AG08395 (cell line): Measurements from ENCODE around the gene NQO2.
A peak's percentile ranks its signal among the peaks of the same experiment; 100 is the strongest.
"Not testable (repeated sequence)": the region's sequence is repeated elsewhere in the genome, so short reads cannot be mapped to it uniquely, and the experiment has no call there.

Source experiments
- DNase-seq: peaks from one replicate; pipeline ENCODE4 v3.0.0; 2012; ENCODE audit warnings: mixed read lengths, low spot score

The NQO2 gene

DNA sequence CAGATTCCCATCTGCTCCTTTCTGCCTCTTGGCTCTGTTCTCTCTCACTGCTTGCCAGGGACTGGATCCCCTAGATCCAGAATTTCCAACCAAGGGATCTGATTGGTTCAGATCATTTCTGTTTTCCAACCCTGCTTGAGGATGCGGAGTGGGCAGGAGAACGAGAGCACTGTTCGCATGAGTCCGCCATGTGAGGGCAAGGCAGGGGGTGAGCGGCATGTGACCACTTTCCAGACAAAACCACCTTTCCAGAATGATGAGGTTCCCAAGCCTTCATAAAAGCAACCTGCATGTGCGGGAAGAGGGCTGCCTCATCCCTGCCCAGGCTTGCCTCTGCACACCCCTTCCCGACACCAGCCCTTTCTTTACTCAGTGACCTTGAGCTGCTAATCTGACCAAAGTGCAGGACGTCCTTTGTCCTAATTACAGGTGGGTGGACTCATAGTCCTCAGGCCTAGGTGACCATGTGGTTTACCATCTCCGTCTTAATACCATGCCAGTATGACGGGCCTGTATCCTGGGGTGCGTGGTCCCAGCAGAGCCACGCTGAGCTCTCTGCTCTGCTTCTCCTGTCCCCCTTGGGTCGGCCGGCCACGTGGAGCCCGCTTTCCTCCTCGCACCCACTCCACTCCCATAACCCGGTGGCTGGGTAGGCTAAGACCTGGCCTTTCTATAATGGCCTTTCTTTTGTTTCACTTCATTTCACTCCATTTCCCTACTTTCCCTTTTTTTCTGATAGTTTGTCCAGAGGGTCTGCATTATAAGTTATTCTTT lies 14.4 kb downstream of the NQO2 start:
- DNase-seq: no peak

- no peak for DNase-seq
These were observed 15.0 kb downstream of the NQO2 start for GRCh38 chr6:3014675-3015066.

DNA sequence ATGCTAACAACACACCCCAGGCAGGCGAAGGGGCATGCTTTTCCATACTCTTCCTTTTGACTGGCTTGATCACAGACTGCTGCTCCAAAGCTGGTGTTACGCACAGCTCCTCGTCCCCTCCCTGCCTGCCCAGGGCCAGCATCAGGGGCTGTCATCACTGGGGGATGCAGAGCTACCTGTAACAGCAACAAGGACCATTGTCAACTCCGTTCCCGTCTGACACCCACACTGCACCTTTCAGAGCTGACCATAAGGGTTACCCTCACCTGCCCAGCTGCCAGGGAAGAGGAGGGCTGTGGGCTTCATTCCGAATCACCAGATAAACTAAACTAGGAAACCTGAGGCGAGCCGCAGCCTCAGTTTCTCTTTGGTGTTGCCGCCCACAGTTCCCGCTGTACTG lies 15.4 kb downstream of the NQO2 start:
- DNase-seq: no peak

GRCh38 chr6:3016473-3017280 lies 17.0 kb downstream of the NQO2 start:
- DNase-seq: no peak

- no peak for DNase-seq
These were observed 17.6 kb downstream of the NQO2 start for GRCh38 chr6:3017304-3017703.

DNA sequence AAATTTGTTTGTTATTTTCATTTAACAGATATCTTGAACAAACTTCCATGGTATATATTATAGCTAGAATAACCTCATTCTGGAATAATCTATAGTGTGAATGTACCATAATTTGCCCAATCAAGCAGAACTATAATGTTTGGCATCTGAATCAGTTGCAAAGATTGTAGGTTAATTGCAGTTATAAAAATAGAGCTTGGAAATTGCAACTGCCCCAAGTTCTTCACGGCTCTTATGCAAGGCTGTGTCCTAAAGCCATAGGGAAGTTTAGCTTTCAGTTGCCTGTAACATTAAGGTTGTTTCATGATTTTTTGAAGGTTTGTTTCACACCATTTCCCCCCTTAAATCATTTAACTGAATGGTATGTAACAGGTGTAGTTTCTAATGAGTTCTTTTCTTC lies 19.4 kb downstream of the NQO2 start:
- DNase-seq: no peak

DNA sequence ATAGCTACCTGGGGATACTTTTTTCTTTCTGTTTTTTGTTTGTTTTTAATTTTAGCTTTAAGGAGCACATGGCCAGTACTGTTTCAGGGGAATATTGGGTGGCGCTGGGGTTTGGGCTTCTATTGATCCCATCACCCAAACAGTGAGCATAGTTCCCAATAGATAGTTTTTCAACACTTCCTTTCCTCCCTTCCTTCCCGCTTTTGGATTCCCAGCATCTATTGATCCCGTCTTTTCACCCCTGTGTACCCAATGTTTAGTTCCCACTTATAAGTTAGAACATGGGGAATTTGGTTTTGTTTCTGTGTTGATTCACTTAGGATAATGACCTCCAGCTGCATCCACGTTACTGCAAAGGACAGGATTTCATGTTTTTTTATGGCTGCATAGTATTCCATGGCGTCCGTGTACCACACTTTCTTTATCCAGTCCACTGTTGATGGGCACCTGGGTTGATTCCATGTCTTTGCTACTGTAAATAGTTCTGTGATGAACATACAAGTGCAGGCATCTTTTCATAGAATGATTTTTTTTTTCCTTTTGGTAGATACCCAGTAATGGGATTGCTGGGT lies 20.1 kb downstream of the NQO2 start:
- no peak for DNase-seq

- not testable (repeated sequence) for DNase-seq
These were observed 21.4 kb downstream of the NQO2 start for GRCh38 chr6:3020976-3021598.

- no peak for DNase-seq
These were observed 23.3 kb downstream of the NQO2 start for GRCh38 chr6:3022765-3023662.

GRCh38 chr6:3023663-3024483 lies 24.2 kb downstream of the NQO2 start:
- peak; percentile 98 for DNase-seq

DNA sequence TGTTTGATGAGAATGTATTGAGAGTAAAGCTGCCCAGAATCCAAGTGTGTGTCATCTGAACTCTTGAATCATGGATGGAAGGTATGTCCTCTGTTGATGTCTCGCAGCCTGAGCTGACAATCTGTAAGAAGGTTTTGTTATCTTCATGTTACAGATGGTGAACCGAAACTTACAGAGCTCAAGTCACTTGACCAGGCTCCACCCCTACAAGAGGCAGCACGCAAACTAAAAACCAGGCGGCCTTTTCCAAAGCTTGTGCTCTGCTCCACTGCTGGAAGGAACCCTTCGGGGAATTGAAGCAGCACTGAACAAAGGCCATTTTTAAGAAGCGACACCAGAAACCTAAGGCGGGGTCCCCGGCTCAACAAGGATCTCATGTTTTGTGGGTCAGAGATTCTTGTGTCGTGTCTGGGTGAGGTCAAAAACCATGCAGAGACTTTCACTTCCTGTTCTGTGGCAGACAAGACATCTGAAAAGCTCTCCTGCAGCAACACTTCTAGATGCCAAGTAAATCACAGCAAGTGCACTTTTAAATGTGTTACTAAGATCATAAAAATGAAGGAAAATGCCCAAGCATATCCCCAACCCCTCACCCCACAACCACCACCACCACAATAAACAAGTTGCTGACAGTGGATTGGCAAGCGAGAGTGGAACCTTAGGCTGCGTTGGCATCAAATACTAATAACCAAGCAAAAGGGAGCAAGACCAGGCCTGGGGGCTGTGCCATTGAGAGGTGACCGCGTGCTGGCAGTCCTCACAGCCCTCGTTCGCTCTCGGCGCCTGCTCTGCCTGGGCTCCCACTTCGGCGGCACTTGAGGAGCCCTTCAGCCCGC lies 27.3 kb downstream of the NQO2 start:
- no peak for DNase-seq

DNA sequence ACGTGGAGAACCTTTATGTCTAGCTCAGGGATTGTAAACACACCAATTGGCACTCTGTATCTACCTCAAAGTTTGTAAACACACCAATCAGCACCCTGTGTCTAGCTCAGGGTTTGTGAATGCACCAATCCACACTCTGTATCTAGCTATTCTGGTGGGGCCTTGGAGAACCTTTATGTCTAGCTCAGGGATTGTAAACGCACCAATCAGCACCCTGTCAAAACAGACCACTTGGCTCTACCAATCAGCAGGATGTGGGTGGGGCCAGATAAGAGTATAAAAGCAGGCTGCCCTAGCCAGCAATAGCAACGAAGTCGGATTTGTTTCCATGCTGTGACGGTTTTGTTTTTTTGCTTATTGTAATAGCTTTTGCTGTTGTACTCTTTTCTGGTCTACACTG lies 28.5 kb downstream of the NQO2 start:
- not testable (repeated sequence) for DNase-seq

DNA sequence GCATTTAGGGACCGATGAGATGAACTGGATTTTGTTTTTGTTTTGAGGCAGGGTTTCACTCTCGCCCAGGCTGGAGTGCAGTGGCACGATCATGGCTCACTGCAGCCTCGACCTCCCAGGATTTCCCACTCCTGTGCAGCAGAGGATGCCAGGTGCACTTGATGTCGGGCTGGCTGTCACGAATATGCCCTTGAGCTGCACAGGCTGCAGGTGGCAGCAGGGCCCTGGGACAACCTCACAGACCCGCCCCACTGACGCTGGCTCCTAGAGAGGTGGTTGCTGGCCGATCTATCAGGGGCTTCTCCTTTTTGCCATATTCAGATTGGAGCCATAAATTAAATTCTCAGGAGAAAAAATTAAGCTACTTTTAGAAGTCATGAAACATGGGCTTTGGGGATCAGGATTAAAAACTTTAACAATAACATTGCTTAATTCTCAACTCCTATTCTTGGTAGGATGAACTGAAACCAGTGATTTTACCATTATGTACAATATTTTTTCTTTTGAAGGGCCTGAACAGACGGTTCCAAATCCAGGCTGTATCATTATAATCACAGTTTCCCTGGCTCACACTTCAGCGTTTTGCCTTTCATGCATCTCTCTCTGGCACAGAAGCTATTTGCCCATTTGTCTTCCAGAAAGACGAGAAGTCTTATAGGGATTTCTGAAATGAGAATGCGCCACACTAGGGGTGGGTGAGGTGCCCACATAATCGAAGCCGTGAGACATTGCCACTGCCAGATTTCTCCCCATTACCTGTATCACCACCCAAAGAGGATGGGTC lies 32.4 kb downstream of the NQO2 start:
- no peak for DNase-seq

DNA sequence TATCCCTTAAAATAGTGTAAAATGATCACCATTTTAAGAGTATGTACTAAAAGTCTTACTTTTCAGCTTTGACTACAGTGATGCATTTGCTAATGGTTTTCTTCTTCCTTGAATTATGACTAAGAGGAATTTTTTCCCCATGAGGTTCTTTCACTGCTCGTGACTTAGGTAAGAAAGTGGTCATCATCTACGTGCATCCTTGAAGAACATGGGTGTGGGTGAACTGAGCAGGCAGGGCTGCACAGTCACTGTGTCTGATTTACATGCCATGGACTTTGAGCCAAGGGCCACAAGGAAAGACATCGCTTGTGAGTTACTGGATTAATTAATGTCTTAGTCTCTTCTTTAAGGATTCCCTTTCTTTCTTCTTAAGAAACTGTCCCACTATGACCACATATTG lies 33.3 kb downstream of the NQO2 start:
- DNase-seq: no peak

DNA sequence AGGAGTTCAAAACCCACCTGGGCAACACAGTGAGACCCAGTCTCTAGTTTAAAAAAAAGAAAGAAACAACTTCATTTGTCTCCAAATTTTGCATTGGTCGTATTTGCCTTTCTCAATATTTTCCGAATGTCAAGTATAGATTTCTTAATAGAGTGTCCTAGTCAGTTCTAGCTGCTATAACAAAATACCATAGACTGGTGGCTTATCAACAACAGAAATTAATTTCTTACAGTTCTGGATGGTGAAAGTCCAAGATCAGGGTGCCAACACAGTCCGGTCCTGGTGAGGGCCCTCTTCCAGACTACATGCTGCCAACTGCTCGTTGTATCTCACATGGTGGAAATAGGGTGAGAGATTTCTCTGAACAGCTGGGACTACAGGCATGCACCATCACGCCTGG lies 34.0 kb downstream of the NQO2 start:
- no peak for DNase-seq

DNA sequence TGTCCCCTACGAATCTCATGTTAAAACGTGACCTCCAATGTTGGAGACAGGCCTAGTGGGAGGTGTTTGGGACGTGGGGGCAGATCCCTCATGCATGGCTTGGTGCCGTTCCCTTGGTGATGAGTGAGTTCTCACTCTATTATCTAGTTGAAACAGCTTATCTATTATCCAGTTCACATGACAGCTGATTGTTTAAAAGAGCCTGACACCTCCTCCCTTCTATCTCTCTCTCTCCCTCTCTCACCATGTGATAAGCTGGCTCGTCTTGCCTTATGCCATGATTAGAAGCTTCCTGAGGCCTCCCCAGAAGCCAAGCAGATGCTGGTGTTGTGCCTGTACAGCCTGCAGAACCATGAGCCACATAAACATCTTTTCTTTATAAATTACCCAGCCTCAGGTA lies 35.7 kb downstream of the NQO2 start:
- DNase-seq: no peak

GRCh38 chr6:3036861-3037637 lies 37.4 kb downstream of the NQO2 start:
- DNase-seq: no peak
